ENCODE results near the gene IFNA14. TPM values are rescaled to one million over a fixed set of nuclear protein-coding genes. Genes with fewer than 3 reads are reported as not detected.
A peak's percentile ranks its signal among the peaks of the same experiment; 100 is the strongest.
"Not testable (repeated sequence)": the region's sequence is repeated elsewhere in the genome, so short reads cannot be mapped to it uniquely, and the experiment has no call there.

Gene IFNA14
- not detected for total RNA-seq
- long read RNA-seq = 0 reads

DNA sequence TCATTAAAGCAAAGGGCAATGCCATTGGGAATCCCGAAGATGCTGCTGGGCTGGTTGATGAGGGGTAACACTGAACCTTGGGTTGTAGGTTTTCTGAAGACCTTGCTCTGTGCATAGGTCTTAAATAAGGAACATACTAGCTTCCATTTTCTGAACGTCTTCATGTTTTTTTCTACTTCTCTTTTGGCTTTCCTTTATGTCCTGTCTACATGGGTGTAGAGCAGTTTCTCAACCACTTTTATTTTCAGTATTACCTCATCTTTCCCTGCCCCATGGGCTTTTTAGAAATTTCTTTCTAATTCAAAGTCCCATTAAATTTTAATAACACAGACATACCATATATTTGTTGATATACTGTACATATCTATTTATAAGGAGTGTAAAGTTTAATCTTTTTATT lies at the start of gene IFNA14:
TSS of gene IFNA14 (minus strand) at position 95 of the 400 bp plus-strand sequence. CDS start at position 25, 70 bp downstream.
- intact Hi-C loops (cut with DNase I) = no loop called here
- DNase-seq = no peak
- ATAC-seq (ENCODE audit: poor library complexity) = no peak

DNA sequence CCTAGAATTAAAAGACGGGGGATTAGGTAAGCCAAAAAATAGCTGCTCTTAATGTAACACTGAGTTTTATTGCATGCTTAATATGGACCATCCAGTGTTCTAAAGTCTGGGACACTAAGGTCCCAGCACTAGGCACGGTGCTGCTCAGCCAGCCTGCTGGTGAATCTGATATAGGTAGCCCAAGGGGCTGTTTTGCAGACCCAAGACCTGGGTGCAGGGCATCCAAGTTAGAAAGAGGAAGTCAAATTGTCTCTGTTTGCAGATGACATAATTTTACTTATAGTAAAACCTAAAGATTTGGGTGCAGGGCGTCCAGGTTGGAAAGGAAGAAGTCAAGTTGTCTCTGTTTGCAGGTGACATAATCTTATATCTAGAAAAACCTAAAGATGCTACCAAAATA lies 47.5 kb upstream of the IFNA14 start:
- no peak for ATAC-seq (ENCODE audit: poor library complexity)
- no peak for DNase-seq

DNA sequence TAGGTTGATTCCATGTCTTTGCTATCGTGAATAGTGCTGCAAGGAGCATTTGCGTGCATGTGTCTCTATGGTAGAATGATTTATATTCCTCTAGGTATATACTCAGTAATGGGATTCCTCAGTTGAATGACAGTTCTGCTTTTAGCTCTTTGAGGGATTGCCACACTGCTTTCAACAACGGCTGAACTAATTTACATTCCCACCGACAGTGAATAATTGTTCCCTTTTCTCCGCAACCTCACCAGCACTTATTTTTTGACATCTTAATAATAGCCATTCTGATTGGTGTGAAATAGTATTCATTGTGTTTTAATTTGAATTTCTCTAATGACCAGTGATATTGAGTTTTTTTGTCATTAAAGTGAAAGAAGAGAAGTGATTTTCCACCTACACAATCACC lies 46.9 kb upstream of the IFNA14 start:
- ATAC-seq (ENCODE audit: poor library complexity) (no peak), DNase-seq (no peak)
- intact Hi-C loops (cut with DNase I) = no loop called here

More for the DNA sequence above, 47.5 kb upstream of the IFNA14 start:
- intact Hi-C loops (cut with DNase I) = no loop called here

DNA sequence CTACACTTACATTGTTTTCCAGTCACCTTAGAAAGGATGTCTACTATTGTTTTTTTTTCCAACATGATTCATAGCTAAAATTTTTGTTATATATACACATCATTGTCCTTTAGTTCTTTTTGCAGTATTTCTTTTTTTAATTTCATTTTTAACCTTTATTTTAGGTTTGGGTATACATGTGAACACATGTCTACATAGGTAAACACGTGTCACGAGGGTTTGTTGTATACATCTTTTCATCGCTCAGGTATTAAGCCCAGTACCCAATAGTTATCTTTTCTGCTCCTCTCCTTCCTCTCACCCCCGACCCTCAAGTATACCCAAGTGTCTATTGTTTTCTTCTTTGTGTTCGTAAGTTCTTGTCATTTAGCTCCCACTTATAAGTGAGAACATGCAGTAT lies 46.3 kb upstream of the IFNA14 start:
- intact Hi-C loops (cut with DNase I) = no loop called here
- DNase-seq (no peak), ATAC-seq (ENCODE audit: poor library complexity) (no peak)

DNA sequence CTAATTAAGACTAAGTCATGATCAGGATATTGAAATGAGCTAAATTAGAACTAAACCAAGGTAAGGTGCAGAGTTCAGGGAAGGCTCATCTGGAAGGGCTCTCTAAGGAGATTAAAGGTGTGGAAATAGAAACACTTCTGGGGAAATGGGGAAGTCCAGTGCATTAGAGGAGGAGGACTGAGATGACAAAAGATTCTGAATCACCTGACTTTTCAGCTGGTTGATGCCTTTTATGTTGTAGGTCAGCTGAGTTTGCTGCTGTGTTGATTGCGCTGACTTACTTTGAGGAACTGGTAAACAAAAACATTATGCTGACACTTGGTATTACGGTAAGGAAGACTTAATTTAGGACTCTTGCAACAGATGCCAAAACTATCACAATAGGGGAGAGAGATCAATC lies 41.5 kb upstream of the IFNA14 start:
- intact Hi-C loops (cut with DNase I) = no loop called here
- ATAC-seq (ENCODE audit: poor library complexity) (no peak), DNase-seq (no peak)

DNA sequence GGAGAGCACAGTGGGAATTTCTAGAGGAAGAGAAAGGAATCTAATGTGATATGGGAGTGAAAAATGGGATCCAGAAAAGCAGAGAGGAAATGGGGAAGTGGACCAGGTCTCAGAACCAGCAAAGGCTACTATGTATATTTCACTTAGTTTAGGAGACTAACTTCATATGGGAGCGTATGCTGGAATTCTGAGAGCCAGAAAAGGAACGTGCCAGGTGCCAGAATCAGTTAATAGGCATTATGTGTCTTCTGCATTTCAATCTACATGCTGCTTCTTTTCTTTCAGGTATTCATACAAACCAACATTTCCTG lies 28.5 kb upstream of the IFNA14 start:
- intact Hi-C loops (cut with DNase I) = no loop called here
- no peak for DNase-seq
- ATAC-seq (ENCODE audit: poor library complexity) = no peak

DNA sequence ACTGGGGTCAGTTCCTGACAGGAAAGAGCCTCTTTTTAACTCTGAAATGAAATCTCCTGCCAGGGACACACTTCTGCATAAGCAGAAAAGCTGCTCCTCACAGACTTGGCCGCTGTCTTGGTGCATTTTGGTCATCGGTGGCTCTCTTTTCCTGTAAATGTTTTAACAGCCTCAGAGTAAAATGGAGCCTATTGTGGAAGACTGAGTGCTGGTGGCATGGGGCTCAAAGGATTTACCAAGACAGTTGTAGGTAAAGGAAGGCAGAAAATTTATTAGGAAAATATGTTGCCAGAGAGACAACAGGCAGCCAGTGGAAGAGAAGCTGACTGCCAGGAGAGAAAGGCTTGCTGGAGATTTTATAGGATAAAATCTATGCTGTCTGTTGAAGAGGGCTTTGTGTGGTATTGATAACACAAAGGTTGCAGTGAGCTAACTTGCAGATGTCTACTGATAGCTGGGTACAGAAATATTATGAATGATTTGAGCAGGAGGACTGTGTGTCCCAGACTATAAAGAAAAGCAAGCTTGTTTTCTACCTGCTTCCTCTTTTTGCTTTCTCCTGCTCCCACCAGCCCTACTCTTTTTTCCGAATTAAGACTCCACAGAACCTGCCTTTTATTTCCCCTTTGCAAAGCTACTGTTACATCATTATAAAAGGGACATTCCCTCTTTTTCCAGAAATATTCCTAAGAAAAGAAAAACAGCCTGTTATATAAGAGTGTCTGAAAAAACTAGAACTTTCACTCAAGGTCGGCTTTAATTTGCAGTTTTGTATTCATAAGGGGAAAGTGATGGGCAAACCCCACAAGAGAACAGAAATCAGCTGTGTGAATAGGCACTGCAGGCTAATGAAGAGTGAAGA lies 27.9 kb upstream of the IFNA14 start:
- no peak for ATAC-seq (ENCODE audit: poor library complexity)

DNA sequence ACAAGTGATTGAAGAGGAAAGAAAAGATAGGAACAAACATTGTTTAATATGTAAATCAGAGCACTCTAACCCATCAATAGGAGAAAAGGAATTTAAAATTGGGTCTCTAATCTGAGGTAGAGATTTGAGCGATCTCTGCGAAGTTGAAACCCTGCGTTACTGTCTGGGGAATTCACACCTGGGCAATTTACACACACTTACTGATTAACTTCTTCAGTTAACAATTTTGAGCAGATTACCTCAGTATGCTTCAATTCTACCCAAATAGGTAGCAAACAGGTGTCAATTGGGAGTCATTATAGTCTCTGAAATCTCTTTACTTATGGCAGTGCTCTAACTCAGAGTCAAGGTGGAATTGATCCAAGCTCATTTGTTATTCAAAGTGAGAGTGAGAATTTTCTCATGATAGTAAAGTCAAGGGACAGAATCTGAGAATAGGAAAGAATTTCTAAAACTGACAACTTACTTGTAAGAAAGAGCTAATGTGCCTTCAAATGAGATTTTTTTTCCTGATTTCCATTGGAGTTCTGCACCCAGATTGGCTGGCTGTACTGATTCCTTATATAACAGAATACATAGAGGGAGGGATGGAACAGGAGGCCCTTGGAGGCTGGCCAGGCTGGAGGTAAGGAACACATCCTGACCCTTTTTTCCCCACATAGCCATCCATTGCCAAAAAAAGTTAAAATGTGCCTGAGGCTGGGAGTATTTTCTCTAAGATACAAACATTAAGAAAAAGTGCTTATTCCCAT lies 27.1 kb upstream of the IFNA14 start:
- ATAC-seq (ENCODE audit: poor library complexity) (no peak), DNase-seq (no peak)
- intact Hi-C loops (cut with DNase I) = no loop called here

More for the DNA sequence above, 27.9 kb upstream of the IFNA14 start:
- intact Hi-C loops (cut with DNase I) = no loop called here
- DNase-seq = no peak

DNA sequence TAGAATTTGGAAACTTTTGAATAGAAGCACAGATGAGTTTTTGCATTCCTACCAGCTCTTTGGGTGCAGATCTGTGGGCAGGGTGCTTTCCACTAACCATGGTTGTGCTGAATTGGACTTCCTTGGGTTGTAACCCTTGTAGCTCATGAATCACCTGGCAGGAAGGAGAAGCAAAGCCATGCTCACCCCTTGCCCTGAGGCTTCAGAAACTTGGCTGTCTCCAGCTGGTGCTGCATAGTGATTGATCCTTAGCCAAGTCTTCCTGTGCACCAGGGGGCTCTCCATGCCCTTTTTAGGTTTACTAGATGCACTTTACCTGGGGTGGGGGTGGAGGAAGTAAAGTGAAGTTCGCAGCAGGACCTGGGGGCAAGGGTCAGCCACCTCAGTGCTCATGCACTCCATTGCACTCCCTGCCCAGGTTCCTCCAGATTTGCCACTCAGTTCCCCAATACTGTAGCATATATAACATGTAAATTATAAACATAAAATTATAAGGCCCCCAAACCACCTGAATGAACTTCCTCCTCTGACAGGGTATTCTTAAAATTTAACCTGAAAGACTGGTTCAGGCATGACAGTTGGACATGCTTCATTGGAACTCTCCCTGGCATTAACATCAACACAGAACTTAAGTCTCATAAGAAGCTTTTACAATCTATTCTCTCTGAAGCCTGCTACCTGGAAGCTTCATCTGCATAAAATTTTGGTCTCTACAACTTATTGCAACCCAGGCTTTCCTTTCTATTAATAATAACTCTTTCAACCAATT lies 25.8 kb upstream of the IFNA14 start:
- ATAC-seq (ENCODE audit: poor library complexity) (no peak), DNase-seq (no peak)
- intact Hi-C loops (cut with DNase I) = no loop called here

DNA sequence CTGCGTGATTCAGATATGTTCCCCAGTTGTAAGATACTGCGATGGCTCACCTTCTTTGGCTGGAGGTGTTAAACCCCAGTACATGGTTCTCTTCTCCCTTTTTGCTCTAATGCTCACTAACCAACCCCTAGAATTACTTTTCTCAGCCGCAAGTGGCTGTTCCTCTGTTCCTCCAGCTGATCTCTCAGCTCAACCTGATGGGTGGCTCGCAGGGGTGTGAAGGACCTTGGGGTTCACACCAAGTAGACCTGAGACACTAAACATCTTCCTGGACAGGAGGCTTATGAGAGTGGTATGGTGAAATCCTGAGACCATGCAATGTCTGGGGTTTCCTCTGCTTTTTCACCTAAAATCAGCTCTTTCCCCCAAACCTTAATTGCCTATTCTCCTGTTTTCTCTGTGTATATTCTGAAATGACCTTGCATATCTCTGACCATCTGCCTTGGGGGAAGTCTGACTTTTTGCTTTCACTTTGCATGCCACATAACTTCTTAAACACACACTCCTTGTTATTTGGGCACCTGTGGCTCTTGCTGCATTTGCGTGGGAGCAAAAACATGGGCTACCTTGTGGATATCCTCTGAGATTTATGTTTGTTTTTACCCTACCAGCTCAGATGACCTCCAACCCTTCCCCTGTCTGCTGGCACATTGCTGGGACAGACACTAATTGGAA lies 15.9 kb upstream of the IFNA14 start:
- no peak for ATAC-seq (ENCODE audit: poor library complexity)
- intact Hi-C loops (cut with DNase I) = no loop called here
- no peak for DNase-seq

DNA sequence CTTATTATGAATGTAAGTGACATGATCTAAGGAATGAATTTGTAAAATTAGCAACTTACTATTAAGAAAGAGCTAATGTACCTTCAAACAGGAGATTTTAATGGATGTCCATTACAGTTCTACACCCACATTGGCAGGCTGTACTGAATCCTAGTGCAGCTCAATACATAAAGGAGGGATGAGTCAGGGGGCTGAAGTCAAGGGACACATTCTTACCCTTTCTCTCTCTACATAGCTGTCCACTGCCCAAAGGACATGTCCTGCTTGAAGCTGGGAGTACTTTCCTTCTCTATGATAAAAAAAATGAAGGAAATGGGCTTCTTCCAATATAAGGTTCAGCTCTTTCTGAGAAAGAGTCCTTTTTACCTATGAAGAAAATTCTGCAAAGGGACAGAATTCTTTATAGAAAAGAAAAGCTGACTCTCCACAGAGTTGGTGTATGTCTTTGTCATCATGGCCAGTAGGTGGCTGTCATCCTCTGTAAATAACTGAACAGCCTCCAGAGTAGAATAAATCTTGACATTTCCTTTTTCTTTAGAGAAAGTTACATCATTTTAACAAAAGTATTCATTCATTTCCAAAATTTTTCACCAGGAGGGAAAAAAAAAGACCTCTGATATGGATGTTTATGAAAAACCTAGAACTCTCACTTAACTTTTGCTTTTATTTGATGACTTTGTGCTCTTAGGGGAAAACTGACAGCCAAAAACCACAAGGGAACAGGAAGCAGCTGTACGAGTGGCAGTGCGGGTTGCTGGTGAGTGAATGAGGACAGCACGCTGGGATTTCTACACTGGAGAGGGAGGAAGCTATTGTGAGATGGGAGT lies 13.1 kb upstream of the IFNA14 start:
- DNase-seq (peak; percentile 55), ATAC-seq (ENCODE audit: poor library complexity) (peak; percentile 79)
- intact Hi-C loops (cut with DNase I) = no loop called here

DNA sequence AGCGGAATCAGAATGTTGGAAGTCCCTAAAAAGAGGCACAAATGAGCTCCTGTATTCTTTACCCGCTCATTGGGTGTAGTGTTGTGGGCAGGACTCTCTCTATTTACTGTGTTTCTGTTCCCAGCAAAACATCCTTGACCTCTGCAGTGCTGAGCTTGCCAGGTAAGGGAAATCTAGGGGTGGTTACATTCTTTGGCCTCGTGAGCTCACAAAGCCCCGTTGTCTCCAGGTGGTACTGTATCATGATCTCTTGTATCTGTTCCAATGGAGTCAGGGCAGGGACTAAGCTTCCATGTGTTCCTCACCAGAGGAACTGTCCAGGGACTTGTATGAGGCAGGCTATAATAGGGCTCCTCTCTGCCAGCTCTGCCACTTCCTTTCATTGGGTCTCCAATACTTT lies 11.8 kb upstream of the IFNA14 start:
- intact Hi-C loops (cut with DNase I) = no loop called here

DNA sequence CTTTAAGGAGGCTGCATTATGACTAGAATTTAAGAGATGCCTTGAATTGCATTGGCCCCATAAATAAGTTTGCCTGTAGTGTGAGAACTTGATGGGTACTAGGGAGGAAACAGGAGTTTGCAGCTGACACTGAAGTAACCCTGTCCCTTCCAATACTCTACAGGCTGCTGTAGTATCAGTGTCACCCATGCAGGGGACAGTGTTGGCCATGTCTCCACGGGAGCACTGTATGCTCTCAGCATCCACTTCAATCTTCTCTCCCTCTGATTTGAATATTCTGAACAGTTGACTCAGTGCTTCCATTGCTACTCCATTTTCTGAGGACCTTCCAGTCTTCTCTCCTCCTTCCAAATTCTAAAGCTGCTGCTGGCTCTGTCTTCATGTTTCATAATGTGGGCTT lies 11.4 kb upstream of the IFNA14 start:
- ATAC-seq (ENCODE audit: poor library complexity) (no peak), DNase-seq (no peak)
- intact Hi-C loops (cut with DNase I) = no loop called here

More for the DNA sequence above, 11.8 kb upstream of the IFNA14 start:
- ATAC-seq (ENCODE audit: poor library complexity) (no peak), DNase-seq (no peak)

DNA sequence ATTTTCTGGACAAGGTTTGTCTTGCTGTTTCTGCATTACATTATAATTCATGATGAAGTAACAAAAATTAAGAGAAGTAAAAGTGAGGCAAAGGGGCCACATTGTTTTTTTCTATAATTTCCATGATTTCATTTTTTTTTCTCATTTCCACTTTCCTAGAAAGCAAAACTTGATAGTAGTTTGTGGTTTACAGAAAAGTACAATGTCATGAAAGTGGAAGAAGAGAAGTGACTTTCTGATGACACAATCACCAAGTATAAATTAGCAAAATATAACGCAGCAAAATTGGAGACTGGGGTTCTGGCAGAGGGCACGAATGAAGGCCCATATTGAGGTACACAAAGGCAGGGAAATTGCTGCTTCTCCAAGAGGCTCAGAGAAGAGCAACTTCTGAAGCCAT lies 5.0 kb upstream of the IFNA14 start:
- ATAC-seq (ENCODE audit: poor library complexity) = no peak
- no peak for DNase-seq
- intact Hi-C loops (cut with DNase I) = no loop called here

DNA sequence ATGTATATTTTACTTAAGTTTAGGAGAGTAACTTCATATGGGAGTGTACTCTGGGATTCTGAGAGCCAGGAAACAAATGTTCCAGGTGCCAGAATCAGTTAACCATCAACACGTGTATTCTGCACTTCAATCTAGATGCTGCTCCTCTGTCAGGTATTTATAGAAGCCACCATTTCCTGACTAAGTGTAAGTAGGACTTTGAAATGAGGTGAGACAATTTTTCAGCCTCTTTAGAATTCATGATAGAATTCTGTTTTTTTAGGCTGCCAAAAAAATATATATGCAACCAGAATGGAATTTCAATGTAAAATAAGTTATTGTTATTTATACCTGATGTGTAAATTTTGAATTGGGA lies 3.5 kb downstream of the IFNA14 start:
- ATAC-seq (ENCODE audit: poor library complexity); intact Hi-C loops (cut with DNase I); DNase-seq: not testable (repeated sequence)

DNA sequence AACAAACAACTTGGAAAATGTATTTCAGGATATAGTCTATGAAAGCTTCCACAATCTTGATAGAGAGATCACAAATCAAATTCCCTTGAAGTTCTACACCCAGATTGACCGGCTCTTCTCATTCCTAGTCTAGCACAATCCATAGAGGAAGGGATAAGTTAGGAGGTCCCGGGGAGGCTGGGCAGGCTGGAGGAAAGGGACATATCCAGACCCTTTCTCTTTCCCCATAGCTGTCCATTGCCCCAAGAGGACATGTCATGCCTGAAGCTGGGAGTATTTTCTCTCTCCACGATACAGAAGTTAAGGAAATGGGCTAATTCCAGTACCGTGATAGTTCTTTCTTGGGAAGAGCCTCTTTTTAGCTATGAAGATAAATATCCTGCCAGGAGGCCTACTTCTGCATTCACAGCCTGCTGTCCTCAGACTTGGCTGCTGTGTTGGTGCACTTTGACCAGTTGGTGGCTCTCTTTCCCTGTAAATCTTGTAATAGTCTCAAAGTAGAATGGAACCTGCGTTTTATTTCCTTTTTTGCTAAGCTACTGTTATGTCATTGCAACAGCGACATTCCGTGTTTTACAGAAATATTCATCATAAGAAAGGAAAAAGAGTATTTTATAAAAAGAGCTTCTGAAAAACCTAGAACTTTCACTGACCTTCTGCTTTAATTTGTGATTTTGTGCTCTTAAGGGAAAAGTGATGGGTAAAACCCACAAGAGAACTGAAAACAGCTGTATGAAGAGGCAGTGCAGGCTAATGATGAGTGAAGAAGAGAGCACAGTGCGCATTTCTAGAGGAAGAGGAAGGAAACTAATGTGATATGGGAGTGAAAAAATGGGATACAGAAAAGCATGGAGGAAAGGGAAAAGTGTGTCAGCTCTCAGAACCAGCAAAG lies 4.1 kb downstream of the IFNA14 start:
- intact Hi-C loops (cut with DNase I) = not testable (repeated sequence)
- ATAC-seq (ENCODE audit: poor library complexity) = peak; percentile 61

DNA sequence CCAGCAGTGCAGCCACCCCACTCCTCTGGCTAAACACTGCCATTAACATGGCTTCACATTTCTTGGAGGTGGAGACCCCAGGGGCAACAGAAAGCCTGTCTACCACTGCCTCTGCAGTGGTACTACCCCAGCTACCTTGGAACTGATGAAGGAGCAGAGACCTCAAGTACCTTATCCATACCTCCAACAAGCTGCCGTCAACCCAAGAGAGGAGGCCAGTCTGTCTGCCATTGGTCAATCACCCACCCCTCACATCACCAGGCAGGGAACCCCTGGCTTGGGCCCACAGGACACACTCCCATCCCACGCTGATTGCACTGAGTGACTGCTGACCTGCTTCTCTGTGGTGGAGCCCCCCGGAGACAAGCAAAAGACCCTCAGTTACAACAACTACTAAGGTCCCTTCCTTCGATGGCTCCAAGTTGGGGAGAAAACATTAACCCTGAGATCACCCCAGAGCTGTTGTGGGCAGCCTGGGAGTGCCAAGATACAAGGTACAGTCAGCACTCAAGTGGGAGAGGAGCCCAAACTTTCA lies 5.6 kb downstream of the IFNA14 start:
- ATAC-seq (ENCODE audit: poor library complexity) = no peak
- intact Hi-C loops (cut with DNase I) = no loop called here
- DNase-seq = no peak

More for the DNA sequence above, 4.1 kb downstream of the IFNA14 start:
- DNase-seq = peak; percentile 45
